Glutamatergic neuron (in vitro differentiated cells): ENCODE results near the gene PMS1. TPM values are rescaled to one million over a fixed set of nuclear protein-coding genes. Genes with fewer than 3 reads are reported as not detected.

Experiments used
- DNase-seq: peaks from one replicate; pipeline ENCODE4 v3.0.0; 2022
- H3K27ac Mint-ChIP-seq: one replicate; pipeline ENCODE4 v1.8.0; 2020; ENCODE audit warnings: mild to moderate bottlenecking, mixed read lengths, inconsistent platforms; ENCODE audit not compliant: unreplicated experiment
- H3K27me3 Mint-ChIP-seq: one replicate; pipeline ENCODE4 v1.8.0; 2020; ENCODE audit warnings: mild to moderate bottlenecking, moderate library complexity, mixed read lengths, inconsistent platforms; ENCODE audit not compliant: unreplicated experiment
- H3K36me3 Mint-ChIP-seq: one replicate; pipeline ENCODE4 v1.8.0; 2020; ENCODE audit warnings: mild to moderate bottlenecking, mixed read lengths, inconsistent platforms; ENCODE audit not compliant: unreplicated experiment
- H3K4me1 Mint-ChIP-seq: one replicate; pipeline ENCODE4 v1.8.0; 2020; ENCODE audit warnings: mild to moderate bottlenecking, low read depth, mixed read lengths, inconsistent platforms; ENCODE audit not compliant: unreplicated experiment
- H3K4me3 Mint-ChIP-seq: one replicate; pipeline ENCODE4 v1.8.0; 2020; ENCODE audit warnings: mild to moderate bottlenecking, mixed read lengths, inconsistent platforms; ENCODE audit not compliant: unreplicated experiment
- H3K9me3 Mint-ChIP-seq: one replicate; pipeline ENCODE4 v1.8.0; 2020; ENCODE audit warnings: mild to moderate bottlenecking, moderate library complexity, mixed read lengths, inconsistent platforms; ENCODE audit not compliant: unreplicated experiment
- total RNA-seq: library from RNA; stranded (reverse); fragmentation: NEBNext Ultra II Directional; extraction: Animal tissue kit (Norgen Biotek cat#: 25700); gene quantifications from one replicate; pipeline ENCODE4 v1.2.1, GENCODE V29; 2021; ENCODE audit not compliant: unreplicated experiment
- TF ChIP-seq, protein P1 (sequence below): fragments of 200-600 bp; sonication (generic); IDR thresholded peaks from one replicate; pipeline ENCODE4 v1.5.0; 2021; ENCODE audit not compliant: partially characterized antibody, unreplicated experiment

PMS1 gene
- total RNA-seq, 1 donor from 2014 or later: 45.0 TPM

GRCh38 chr2:189860161-189860560 lies 75.9 kb downstream of the PMS1 start:
- no peak overlapping the region for H3K4me3 Mint-ChIP-seq
- DNase-seq: no peak
- TF ChIP-seq, protein P1, sequence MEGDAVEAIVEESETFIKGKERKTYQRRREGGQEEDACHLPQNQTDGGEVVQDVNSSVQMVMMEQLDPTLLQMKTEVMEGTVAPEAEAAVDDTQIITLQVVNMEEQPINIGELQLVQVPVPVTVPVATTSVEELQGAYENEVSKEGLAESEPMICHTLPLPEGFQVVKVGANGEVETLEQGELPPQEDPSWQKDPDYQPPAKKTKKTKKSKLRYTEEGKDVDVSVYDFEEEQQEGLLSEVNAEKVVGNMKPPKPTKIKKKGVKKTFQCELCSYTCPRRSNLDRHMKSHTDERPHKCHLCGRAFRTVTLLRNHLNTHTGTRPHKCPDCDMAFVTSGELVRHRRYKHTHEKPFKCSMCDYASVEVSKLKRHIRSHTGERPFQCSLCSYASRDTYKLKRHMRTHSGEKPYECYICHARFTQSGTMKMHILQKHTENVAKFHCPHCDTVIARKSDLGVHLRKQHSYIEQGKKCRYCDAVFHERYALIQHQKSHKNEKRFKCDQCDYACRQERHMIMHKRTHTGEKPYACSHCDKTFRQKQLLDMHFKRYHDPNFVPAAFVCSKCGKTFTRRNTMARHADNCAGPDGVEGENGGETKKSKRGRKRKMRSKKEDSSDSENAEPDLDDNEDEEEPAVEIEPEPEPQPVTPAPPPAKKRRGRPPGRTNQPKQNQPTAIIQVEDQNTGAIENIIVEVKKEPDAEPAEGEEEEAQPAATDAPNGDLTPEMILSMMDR: no peak
- no peaks in the 10 kb centered on the region for H3K36me3 Mint-ChIP-seq
- H3K27me3 Mint-ChIP-seq: no peaks in the 10 kb centered on the region
- H3K9me3 Mint-ChIP-seq: no peaks in the 10 kb centered on the region
- H3K27ac Mint-ChIP-seq: no peak overlapping the region
- no peaks in the 10 kb centered on the region for H3K4me1 Mint-ChIP-seq

DNA sequence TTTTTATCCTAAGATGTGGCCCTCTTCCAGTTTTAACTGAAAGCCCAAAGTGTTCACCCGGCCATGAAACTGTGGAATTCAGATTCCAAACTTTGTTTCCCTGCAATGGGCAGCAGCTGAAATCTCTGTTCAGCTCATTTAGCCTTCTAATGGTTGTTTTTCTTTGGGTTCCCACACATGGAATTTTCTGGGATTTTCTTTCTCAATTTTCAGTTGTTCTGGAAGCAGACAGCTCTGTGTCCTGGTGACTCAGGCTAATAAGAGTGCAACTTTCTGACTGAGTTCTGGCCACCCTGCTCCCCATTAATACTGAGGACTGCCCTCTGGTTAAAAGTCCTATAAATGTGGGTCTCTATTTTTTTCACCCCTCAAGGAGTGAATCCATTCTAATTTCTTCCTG lies 78.5 kb downstream of the PMS1 start:
- Mint-ChIP-seq H3K36me3 (no peaks in the 10 kb centered on the region), H3K4me3 (no peak overlapping the region), H3K4me1 (no peaks in the 10 kb centered on the region), H3K27ac (no peak overlapping the region), H3K9me3 (no peaks in the 10 kb centered on the region), H3K27me3 (no peaks in the 10 kb centered on the region)
- DNase-seq: no peak
- TF ChIP-seq, protein P1: no peak

DNA sequence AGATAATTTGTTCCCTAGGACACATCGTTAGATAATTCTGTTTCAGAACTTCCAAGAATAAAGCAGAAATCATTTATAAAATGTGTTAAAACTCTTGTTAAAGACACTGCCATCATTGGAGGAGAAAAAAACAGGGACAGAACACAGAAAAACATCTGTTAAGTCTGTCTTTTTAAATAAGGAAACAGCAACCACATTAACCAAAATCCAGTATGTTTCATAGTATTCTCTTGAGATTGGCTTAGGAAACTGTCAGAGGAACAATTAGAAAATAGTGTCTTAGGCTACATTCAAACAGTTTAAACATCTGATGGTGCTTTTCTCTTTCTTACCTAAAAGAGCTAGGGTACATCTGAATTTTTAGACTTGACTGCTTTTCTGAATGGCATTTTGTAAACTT lies 81.6 kb downstream of the PMS1 start:
- TF ChIP-seq, protein P1: no peak
- H3K27ac Mint-ChIP-seq: no peak overlapping the region
- DNase-seq: no peak
- H3K27me3 Mint-ChIP-seq: no peaks in the 10 kb centered on the region
- H3K4me3 Mint-ChIP-seq: no peak overlapping the region
- no peaks in the 10 kb centered on the region for H3K4me1 Mint-ChIP-seq
- no peaks in the 10 kb centered on the region for H3K9me3 Mint-ChIP-seq
- no peaks in the 10 kb centered on the region for H3K36me3 Mint-ChIP-seq

DNA sequence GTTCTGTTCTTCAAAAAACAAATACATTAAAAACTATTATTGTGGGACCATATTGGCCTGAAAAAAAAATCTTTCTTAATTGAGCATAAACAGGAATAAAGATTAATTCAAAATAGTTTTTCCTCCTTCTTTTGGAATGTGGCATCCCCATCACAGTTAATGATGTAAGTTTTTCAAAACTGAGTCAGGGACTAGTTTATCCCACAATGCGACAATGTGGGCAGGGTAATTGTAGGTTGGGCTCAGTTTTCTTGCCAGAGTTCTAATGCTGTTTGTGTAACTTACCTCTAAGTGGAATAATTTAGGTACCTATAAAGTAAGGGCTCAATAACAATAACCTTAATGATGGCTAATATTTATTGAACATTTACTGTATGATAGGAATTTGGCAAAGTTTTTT lies 82.0 kb downstream of the PMS1 start:
- Mint-ChIP-seq H3K9me3 (no peaks in the 10 kb centered on the region), H3K4me1 (no peaks in the 10 kb centered on the region), H3K27ac (no peak overlapping the region), H3K36me3 (no peaks in the 10 kb centered on the region), H3K4me3 (no peak overlapping the region), H3K27me3 (no peaks in the 10 kb centered on the region)
- no peak for DNase-seq
- TF ChIP-seq, protein P1: no peak

GRCh38 chr2:189868896-189869295 lies 84.6 kb downstream of the PMS1 start:
- Mint-ChIP-seq H3K36me3 (no peaks in the 10 kb centered on the region), H3K27ac (no peak overlapping the region), H3K4me3 (no peak overlapping the region), H3K9me3 (no peaks in the 10 kb centered on the region), H3K27me3 (no peaks in the 10 kb centered on the region), H3K4me1 (no peaks in the 10 kb centered on the region)
- TF ChIP-seq, protein P1: no peak
- no peak for DNase-seq
